GM23338 (cell line): ENCODE data around the gene TEAD2. TPM values are rescaled to one million over a fixed set of nuclear protein-coding genes. Genes with fewer than 3 reads are reported as not detected.

Source experiments
- ATAC-seq: fragments of 200-7000 bp; cut with Tn5 transposase; 3 replicates; pipeline ENCODE4 v1.9.1; 2020
- DNase-seq: peaks from one replicate; pipeline ENCODE4 v3.0.0-alpha.2; 2015; ENCODE audit warnings: low spot score
- H2AFZ ChIP-seq: fragments of 200-600 bp; sonication (generic); 2 replicates; pipeline ENCODE4 v1.8.0; 2016; ENCODE audit warnings: antibody characterized with exemption, mild to moderate bottlenecking, moderate library complexity
- H3F3A ChIP-seq: fragments of 200-600 bp; sonication (generic); replicated peaks from 2 replicates; pipeline ENCODE4 v1.8.0; 2017; ENCODE audit warnings: antibody characterized with exemption, mixed run types, low read depth
- H3K27ac ChIP-seq: fragments of 200-600 bp; sonication (generic); 2 replicates; pipeline ENCODE4 v1.6.1; 2016; ENCODE audit warnings: low read depth
- H3K27me3 ChIP-seq: fragments of 200-600 bp; sonication (generic); 2 replicates; pipeline ENCODE4 v1.8.0; 2016; ENCODE audit warnings: mild to moderate bottlenecking, mixed run types, moderate library complexity; ENCODE audit not compliant: insufficient read depth
- H3K36me3 ChIP-seq: fragments of 200-600 bp; sonication (generic); 2 replicates; pipeline ENCODE4 v1.8.0; 2016; ENCODE audit warnings: mild to moderate bottlenecking; ENCODE audit not compliant: insufficient read depth
- H3K4me1 ChIP-seq: fragments of 200-600 bp; sonication (generic); 2 replicates; pipeline ENCODE4 v1.8.0; 2016; ENCODE audit warnings: mild to moderate bottlenecking, moderate library complexity; ENCODE audit not compliant: insufficient read depth
- H3K4me2 ChIP-seq: fragments of 200-600 bp; sonication (generic); 2 replicates; pipeline ENCODE4 v1.7.1; 2017; ENCODE audit warnings: mixed run types
- H3K4me3 ChIP-seq: fragments of 200-600 bp; sonication (generic); 2 replicates; pipeline ENCODE4 v1.6.1; 2016; ENCODE audit warnings: mixed run types
- H3K79me2 ChIP-seq: fragments of 200-600 bp; sonication (generic); replicated peaks from 2 replicates; pipeline ENCODE4 v1.8.0; 2017; ENCODE audit warnings: mild to moderate bottlenecking; ENCODE audit not compliant: insufficient read depth
- H3K9me2 ChIP-seq: fragments of 200-600 bp; sonication (generic); 2 replicates; pipeline ENCODE4 v1.8.0; 2017; ENCODE audit not compliant: insufficient read depth
- H4K20me1 ChIP-seq: fragments of 200-600 bp; sonication (generic); replicated peaks from 2 replicates; pipeline ENCODE4 v1.8.0; 2017; ENCODE audit warnings: mild to moderate bottlenecking; ENCODE audit not compliant: insufficient read depth
- H3K27ac Mint-ChIP-seq: 2 replicates; pipeline ENCODE4 v1.8.0; 2020; ENCODE audit warnings: inconsistent platforms, mild to moderate bottlenecking, moderate library complexity, mixed read lengths
- H3K27me3 Mint-ChIP-seq: 3 replicates; pipeline ENCODE4 v1.8.0; 2022; ENCODE audit warnings: low read depth, mild to moderate bottlenecking, moderate library complexity, mixed read lengths, inconsistent platforms; ENCODE audit not compliant: insufficient read depth, poor library complexity
- H3K36me3 Mint-ChIP-seq: 3 replicates; pipeline ENCODE4 v1.8.0; 2021; ENCODE audit warnings: low read depth, mild to moderate bottlenecking, inconsistent platforms, moderate library complexity, mixed read lengths
- H3K4me1 Mint-ChIP-seq: 3 replicates; pipeline ENCODE4 v1.8.0; 2020; ENCODE audit warnings: mild to moderate bottlenecking, inconsistent platforms, mixed read lengths
- H3K4me3 Mint-ChIP-seq: 3 replicates; pipeline ENCODE4 v1.8.0; 2021; ENCODE audit warnings: moderate library complexity, mild to moderate bottlenecking, inconsistent platforms, mixed read lengths
- H3K9me3 Mint-ChIP-seq: 3 replicates; pipeline ENCODE4 v1.8.0; 2020; ENCODE audit warnings: moderate library complexity, mild to moderate bottlenecking, inconsistent platforms, mixed read lengths
- CTCF ChIP-seq, 2 experiments: fragments of 200-600 bp in 1 of 2; sonication (generic) in 1 of 2; conservative IDR thresholded peaks; 2 replicates each; pipeline versions ENCODE4 v1.5.1 to v1.6.1; 2016 to 2017; ENCODE audit warnings: antibody characterized with exemption in 2 of 2, low read depth in 2 of 2, mild to moderate bottlenecking in 2 of 2, moderate library complexity in 1 of 2
- EZH2 ChIP-seq: fragments of 200-600 bp; sonication (generic); IDR thresholded peaks from one replicate; pipeline ENCODE4 v1.8.0; 2017; ENCODE audit warnings: antibody characterized with exemption, mild to moderate bottlenecking, low read depth; ENCODE audit not compliant: unreplicated experiment
- JUNB ChIP-seq: IDR thresholded peaks from one replicate; pipeline ENCODE4 v1.6.1; 2016; ENCODE audit warnings: antibody characterized with exemption; ENCODE audit not compliant: unreplicated experiment
- REST ChIP-seq: IDR thresholded peaks from one replicate; pipeline ENCODE4 v1.6.1; 2018; ENCODE audit warnings: antibody characterized with exemption; ENCODE audit not compliant: unreplicated experiment
- ZNF114 ChIP-seq: fragments of 250-450 bp; sonication (Bioruptor Pico); IDR thresholded peaks from 2 replicates; pipeline ENCODE4 v1.5.0; 2020; ENCODE audit warnings: mild to moderate bottlenecking, moderate library complexity
- polyA plus RNA-seq: library from polyadenylated mRNA; unstranded; fragments of >200 nt; fragmentation: Nextera tagmentation; extraction: Ambion mirVana; gene quantifications from 2 replicates; pipeline ENCODE4 v1.2.1, GENCODE V29; 2016
- total RNA-seq: library from RNA; depleted of rRNA; stranded (reverse); fragments of >200 nt; shearing (Covaris generic); gene quantifications from 2 replicates; pipeline ENCODE4 v1.2.3, GENCODE V29; 2014

The TEAD2 gene
- total and polyA plus RNA-seq, 2 experiments from 2014 or later, result 30.3 to 82.5 TPM

- ATAC-seq, result no peak
- H3K4me1 Mint-ChIP-seq, result peaks cover 3% of the 10 kb centered on the region; the same call in 2 of the 3 replicates
- no peaks in the 10 kb centered on the region for H3K9me3 Mint-ChIP-seq
- no peak overlapping the region for H3K4me2 ChIP-seq
- H3K4me1 ChIP-seq, result no peaks in the 10 kb centered on the region; the same call in 1 of the 2 replicates
- H3K27me3 ChIP-seq, result no peaks in the 10 kb centered on the region
- no peaks in the 10 kb centered on the region for H4K20me1 ChIP-seq
- no peak overlapping the region for H2AFZ ChIP-seq
- H3K36me3 Mint-ChIP-seq, result no peaks in the 10 kb centered on the region
- DNase-seq, result no peak
- H3K79me2 ChIP-seq, result no peaks in the 10 kb centered on the region
- no peak overlapping the region for H3K4me3 Mint-ChIP-seq
- no peaks in the 10 kb centered on the region for H3K9me2 ChIP-seq
- no peak for TF ChIP-seq JUNB
- TF ChIP-seq ZNF114 (CRISPR knock-in tag), result no peak
- no peak for TF ChIP-seq CTCF (conservative IDR thresholded peaks at IDR 0.05; ENCODE audit: low read depth in 2 of 2)
- TF ChIP-seq EZH2, result no peak
- no peak overlapping the region for H3K27ac ChIP-seq
- peaks cover 2% of the 10 kb centered on the region for H3K27me3 Mint-ChIP-seq
- 0 out of 2 replicates have a peak, but pooled peaks cover 4% of the 10 kb centered on the region for H3F3A ChIP-seq
- H3K36me3 ChIP-seq, result no peaks in the 10 kb centered on the region
- H3K4me3 ChIP-seq, result no peak overlapping the region
- H3K27ac Mint-ChIP-seq, result no peak overlapping the region
Observed at GRCh38 chr19:49297403-49297802, 64.8 kb downstream of the TEAD2 start.

GRCh38 chr19:49295208-49295880 lies 66.9 kb downstream of the TEAD2 start:
- H3K4me1 Mint-ChIP-seq, result no peaks in the 10 kb centered on the region; the same call in 2 of the 3 replicates
- Histone ChIP-seq H2AFZ (no peak overlapping the region), H3K79me2 (no peaks in the 10 kb centered on the region), H3K4me2 (no peak overlapping the region), H3K9me2 (no peaks in the 10 kb centered on the region), H3F3A (0 out of 2 replicates have a peak, but pooled peaks cover 3% of the 10 kb centered on the region), H3K36me3 (no peaks in the 10 kb centered on the region), H4K20me1 (no peaks in the 10 kb centered on the region), H3K27ac (no peak overlapping the region), H3K4me3 (no peak overlapping the region), H3K27me3 (no peaks in the 10 kb centered on the region), H3K4me1 (no peaks in the 10 kb centered on the region; the same call in 1 of the 2 replicates)
- H3K9me3 Mint-ChIP-seq, result no peaks in the 10 kb centered on the region
- ATAC-seq (no peak), DNase-seq (no peak)
- no peaks in the 10 kb centered on the region for H3K36me3 Mint-ChIP-seq
- no peak overlapping the region for H3K4me3 Mint-ChIP-seq
- TF ChIP-seq ZNF114 (CRISPR knock-in tag) (no peak), REST (no peak)
- no peaks in the 10 kb centered on the region for H3K27me3 Mint-ChIP-seq
- no peak overlapping the region for H3K27ac Mint-ChIP-seq
